Tibial nerve (tissue), 4 donors: ENCODE results near the gene MAP3K14. TPM values are rescaled to one million over a fixed set of nuclear protein-coding genes. Genes with fewer than 3 reads are reported as not detected.

Source experiments
- DNase-seq, 2 donors: peaks; one replicate each; pipeline ENCODE4 v3.0.0-alpha.2; 2019; ENCODE audit warnings: low spot score in 2 of 2
- H3K27ac ChIP-seq, 4 donors: fragments of 200-600 bp; sonication (generic) in 3 of 4; one replicate each; pipeline ENCODE4 v1.5.1; 2017 to 2019; ENCODE audit warnings: mild to moderate bottlenecking in 1 of 4
- H3K27me3 ChIP-seq, 2 donors: fragments of 200-600 bp; sonication (generic) in 1 of 2; one replicate each; pipeline versions ENCODE4 v1.5.1 to v1.6.0; 2017 to 2019
- H3K36me3 ChIP-seq, 3 donors: fragments of 200-600 bp; sonication (generic); one replicate each; pipeline ENCODE4 v1.5.1; 2018 to 2019
- H3K4me1 ChIP-seq, 4 donors: fragments of 200-600 bp; sonication (generic) in 3 of 4; one replicate each; pipeline ENCODE4 v1.5.1; 2017 to 2019
- H3K4me3 ChIP-seq, 4 donors: fragments of 200-600 bp; sonication (generic) in 3 of 4; one replicate each; pipeline ENCODE4 v1.5.1; 2017 to 2019; ENCODE audit warnings: mild to moderate bottlenecking in 1 of 4, moderate library complexity in 1 of 4
- H3K9me3 ChIP-seq, 4 donors: fragments of 200-600 bp; sonication (generic) in 3 of 4; one replicate each; pipeline ENCODE4 v1.5.1; 2017 to 2019
- EP300 ChIP-seq, 2 donors: sonication (generic); formaldehyde crosslinking; IDR thresholded peaks; one replicate each; pipeline ENCODE4 v1.6.1; 2017; ENCODE audit warnings: antibody characterized with exemption in 2 of 2, mild to moderate bottlenecking in 1 of 2
- POLR2A ChIP-seq, 2 donors: fragments of 450-650 bp; IDR thresholded peaks; one replicate each; pipeline ENCODE4 v1.6.1; 2017; ENCODE audit warnings: antibody characterized with exemption in 2 of 2, mild to moderate bottlenecking in 2 of 2, moderate library complexity in 2 of 2
- WGBS, 2 donors: methylation state at CpG; one replicate each; pipeline ENCODE4 v1.1.5; 2018; 5-methylcytosine and 5-hydroxymethylcytosine counted together
- total RNA-seq, 4 donors: library from RNA; depleted of rRNA; stranded (reverse); fragments of >200 nt; gene quantifications; one replicate each; pipeline ENCODE4 v1.1.0, GENCODE V29; 2016
- TF ChIP-seq, protein P1 (sequence below), 5 experiments: fragments of 200-600 bp in 3 of 5; fragments of 450-650 bp in 2 of 5; sonication (generic) in 3 of 5; IDR thresholded peaks; one replicate each; pipeline ENCODE4 v1.5.1; 2016 to 2019; ENCODE audit warnings: antibody characterized with exemption in 5 of 5, mild to moderate bottlenecking in 3 of 5, moderate library complexity in 2 of 5

The MAP3K14 gene
- total RNA-seq = 10 to 100 TPM in 3 of 4 donors, 1 to 10 TPM in 1; 9.6 to 15.6 (median 13.3) TPM

DNA sequence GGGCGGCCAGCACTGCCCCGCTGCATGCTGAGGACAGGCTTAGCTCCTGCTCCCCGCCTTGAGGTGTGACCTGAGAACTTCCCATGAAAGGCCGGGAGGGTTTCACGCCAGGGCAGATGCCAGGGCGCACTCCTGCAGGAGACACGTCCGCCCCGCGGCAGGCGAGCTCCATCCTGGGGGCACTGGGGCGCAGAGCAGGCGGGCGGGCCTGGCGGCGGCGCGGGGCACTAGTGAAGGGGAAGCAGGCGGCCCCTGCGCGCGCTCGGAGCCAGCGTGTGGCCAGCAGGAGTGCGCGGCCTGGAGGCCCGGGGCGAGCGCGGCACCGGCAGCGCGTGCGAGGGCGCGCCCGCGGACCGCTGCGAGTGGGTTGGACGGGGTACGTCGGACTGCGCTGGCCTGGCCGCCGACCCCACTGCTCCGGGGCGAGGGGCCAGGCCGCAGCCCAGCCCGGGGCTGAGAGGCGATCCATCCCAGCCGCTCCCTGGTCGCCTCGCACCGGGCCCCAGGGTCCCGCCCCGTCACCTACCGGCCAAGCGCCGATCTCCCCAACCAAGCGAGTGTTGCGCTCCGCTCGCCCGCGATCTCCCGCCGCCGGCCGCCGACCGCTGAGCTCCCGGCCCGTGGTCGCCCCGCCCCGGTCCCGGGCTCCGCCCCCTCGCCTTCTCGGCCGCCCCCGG is at the start of gene MAP3K14:
TSS of gene MAP3K14 (minus strand) at position 587 of the 677 bp plus-strand sequence. CDS start 26,275 bp downstream, outside the sequence.
- 0% methylated on average over 3 to 54 of the region's 83 CpGs for WGBS, 2 donors

DNA sequence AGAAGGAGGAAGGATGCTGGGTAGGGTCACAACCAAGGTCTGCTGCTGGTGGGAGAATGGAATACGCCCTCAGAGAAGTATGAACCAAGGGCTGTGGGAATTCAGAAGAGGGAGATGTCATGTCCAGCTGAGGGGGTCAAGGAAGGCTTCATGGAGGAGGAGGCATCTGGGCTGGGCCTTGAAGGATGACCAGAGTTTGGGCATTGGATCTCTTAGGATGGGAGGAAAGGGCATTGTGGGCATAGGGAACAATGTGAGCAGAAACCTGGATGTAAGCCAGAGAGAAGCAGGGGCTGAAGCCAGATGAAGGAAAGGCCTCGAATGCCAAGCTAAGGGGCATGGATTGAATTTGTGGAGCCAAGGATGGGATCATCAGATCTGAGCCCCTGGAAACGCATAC is 49.2 kb upstream of the MAP3K14 start:
- WGBS, 2 donors = 67 to 77% methylated on average over 3 of the region's 3 CpGs
- no peak overlapping the region for H3K27ac ChIP-seq
- TF ChIP-seq EP300 (IDR thresholded peaks at IDR 0.05) = no peak
- TF ChIP-seq, protein P1, sequence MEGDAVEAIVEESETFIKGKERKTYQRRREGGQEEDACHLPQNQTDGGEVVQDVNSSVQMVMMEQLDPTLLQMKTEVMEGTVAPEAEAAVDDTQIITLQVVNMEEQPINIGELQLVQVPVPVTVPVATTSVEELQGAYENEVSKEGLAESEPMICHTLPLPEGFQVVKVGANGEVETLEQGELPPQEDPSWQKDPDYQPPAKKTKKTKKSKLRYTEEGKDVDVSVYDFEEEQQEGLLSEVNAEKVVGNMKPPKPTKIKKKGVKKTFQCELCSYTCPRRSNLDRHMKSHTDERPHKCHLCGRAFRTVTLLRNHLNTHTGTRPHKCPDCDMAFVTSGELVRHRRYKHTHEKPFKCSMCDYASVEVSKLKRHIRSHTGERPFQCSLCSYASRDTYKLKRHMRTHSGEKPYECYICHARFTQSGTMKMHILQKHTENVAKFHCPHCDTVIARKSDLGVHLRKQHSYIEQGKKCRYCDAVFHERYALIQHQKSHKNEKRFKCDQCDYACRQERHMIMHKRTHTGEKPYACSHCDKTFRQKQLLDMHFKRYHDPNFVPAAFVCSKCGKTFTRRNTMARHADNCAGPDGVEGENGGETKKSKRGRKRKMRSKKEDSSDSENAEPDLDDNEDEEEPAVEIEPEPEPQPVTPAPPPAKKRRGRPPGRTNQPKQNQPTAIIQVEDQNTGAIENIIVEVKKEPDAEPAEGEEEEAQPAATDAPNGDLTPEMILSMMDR (IDR thresholded peaks at IDR 0.05) = no peak
- TF ChIP-seq POLR2A (IDR thresholded peaks at IDR 0.05) = no peak
- DNase-seq = no peak
- H3K9me3 ChIP-seq = no peaks in the 10 kb centered on the region
- no peaks in the 10 kb centered on the region for H3K27me3 ChIP-seq
- H3K4me3 ChIP-seq = no peak overlapping the region
- H3K4me1 ChIP-seq = peaks cover 0 to 10% (median under 1%) of the 10 kb centered on the region in 4 donors
- H3K36me3 ChIP-seq = no peaks in the 10 kb centered on the region

More for the DNA sequence above, at the start of gene MAP3K14:
- Histone ChIP-seq H3K36me3 (no peaks in the 10 kb centered on the region), H3K27me3 (no peaks in the 10 kb centered on the region), H3K9me3 (no peaks in the 10 kb centered on the region), H3K27ac (peak within 1 kb of the TSS; percentile 95 to 98 (median 96)), H3K4me3 (peak within 1 kb of the TSS; percentile 65 to 90 (median 76)), H3K4me1 (peaks cover 0 to 77% (median 52%) of the 10 kb centered on the region in 4 donors)
- TF ChIP-seq EP300 (IDR thresholded peaks at IDR 0.05) (peak in 1 of 2 donors; percentile 47), POLR2A (IDR thresholded peaks at IDR 0.05) (peak; percentile 87 to 95)
- TF ChIP-seq, protein P1 (IDR thresholded peaks at IDR 0.05) = peak in 2 of 5 experiments; percentile 67 to 68
- peak in 1 of 2 donors; percentile 54 for DNase-seq

DNA sequence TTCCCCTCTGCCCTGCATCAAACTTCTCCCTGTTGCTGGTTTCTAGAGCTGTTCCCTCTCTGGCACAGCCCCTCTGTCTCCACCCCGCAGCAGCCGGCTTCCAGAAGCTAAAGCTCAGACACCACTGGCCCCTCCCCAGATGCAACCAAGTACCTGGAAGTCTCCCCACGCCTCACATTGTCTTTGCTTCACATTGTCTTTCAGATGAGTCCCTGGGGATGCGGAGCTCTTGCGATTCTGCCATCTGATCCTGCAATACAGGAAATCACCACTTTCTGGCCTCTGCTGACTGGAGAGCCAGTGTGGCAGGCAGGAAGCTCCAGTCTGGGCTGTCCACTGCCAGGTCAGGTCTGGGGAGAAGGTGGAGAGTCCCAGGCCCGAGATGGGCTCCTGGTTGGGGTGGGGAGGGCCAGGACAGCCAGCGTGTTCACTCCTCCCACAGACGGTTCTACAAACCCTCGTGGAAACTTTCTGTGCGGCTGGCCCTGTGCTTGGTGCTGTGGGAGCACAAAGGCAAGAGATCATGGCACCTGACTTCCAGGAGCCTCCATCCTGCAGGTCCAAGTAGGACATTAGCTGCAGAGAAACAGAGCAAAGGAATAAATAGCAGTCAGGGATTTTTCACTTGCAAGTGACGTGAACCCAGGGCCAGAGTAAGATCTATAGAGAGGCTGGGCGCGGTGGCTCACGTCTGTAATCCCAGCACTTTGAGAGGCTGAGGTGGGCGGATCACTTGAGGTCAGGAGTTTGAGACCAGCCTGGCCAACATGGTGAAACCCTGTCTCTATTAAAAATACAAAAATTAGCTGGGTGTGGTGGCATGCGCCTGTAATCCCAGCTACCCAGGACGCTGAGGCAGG is 47.9 kb upstream of the MAP3K14 start:
- H3K27ac ChIP-seq = no peak overlapping the region

GRCh38 chr17:45363498-45363897 is 46.7 kb upstream of the MAP3K14 start:
- Histone ChIP-seq H3K27ac (no peak overlapping the region), H3K27me3 (no peaks in the 10 kb centered on the region), H3K9me3 (no peaks in the 10 kb centered on the region), H3K36me3 (no peaks in the 10 kb centered on the region), H3K4me1 (peaks cover 0 to 7% (median 0%) of the 10 kb centered on the region in 4 donors), H3K4me3 (no peak overlapping the region)
- DNase-seq = peak in 1 of 2 donors; percentile 4
- no peak for TF ChIP-seq EP300 (IDR thresholded peaks at IDR 0.05)
- TF ChIP-seq POLR2A (IDR thresholded peaks at IDR 0.05) = no peak
- TF ChIP-seq, protein P1 (IDR thresholded peaks at IDR 0.05) = no peak
- WGBS, 2 donors = 90 to 91% methylated on average over 3 of the region's 3 CpGs

More for the DNA sequence above, 47.9 kb upstream of the MAP3K14 start:
- 66 to 68% methylated on average over 12 to 17 of the region's 17 CpGs for WGBS, 2 donors
- Histone ChIP-seq H3K4me3 (no peak overlapping the region), H3K4me1 (peaks cover 0 to 7% (median 0%) of the 10 kb centered on the region in 4 donors), H3K27me3 (no peaks in the 10 kb centered on the region), H3K36me3 (no peaks in the 10 kb centered on the region), H3K9me3 (no peaks in the 10 kb centered on the region)
- TF ChIP-seq POLR2A (IDR thresholded peaks at IDR 0.05) = no peak
- no peak for TF ChIP-seq EP300 (IDR thresholded peaks at IDR 0.05)
- TF ChIP-seq, protein P1 (IDR thresholded peaks at IDR 0.05) = no peak
- DNase-seq = peak in 1 of 2 donors; percentile 9
